H9 (cell line): ENCODE data around the gene ZNF628. TPM values are rescaled to one million over a fixed set of nuclear protein-coding genes. Genes with fewer than 3 reads are reported as not detected.

ENCODE experiments used
- DNase-seq: peaks from one replicate; pipeline ENCODE4 v3.0.0-alpha.2; 2017
- H2AFZ ChIP-seq: one replicate; pipeline ENCODE4 v1.6.1; 2013; ENCODE audit warnings: mild to moderate bottlenecking, low read length, control low read depth, moderate library complexity
- H2AK5ac ChIP-seq: 2 replicates; pipeline ENCODE4 v1.6.1; 2013; ENCODE audit warnings: low read length, control low read depth, mixed read lengths; ENCODE audit not compliant: insufficient read length
- H2BK120ac ChIP-seq: one replicate; pipeline ENCODE4 v1.6.1; 2013; ENCODE audit warnings: low read depth, mild to moderate bottlenecking, low read length, control low read depth, inconsistent platforms; ENCODE audit not compliant: poor library complexity, severe bottlenecking
- H2BK12ac ChIP-seq: 2 replicates; pipeline ENCODE4 v1.6.1; 2013; ENCODE audit warnings: low read length, control low read depth, mixed read lengths, low read depth; ENCODE audit not compliant: insufficient read length
- H2BK15ac ChIP-seq: 2 replicates; pipeline ENCODE4 v1.6.1; 2013; ENCODE audit warnings: low read depth, low read length, control low read depth
- H2BK20ac ChIP-seq: one replicate; pipeline ENCODE4 v1.6.1; 2013; ENCODE audit warnings: low read depth, mild to moderate bottlenecking, low read length, control low read depth, inconsistent platforms; ENCODE audit not compliant: poor library complexity, severe bottlenecking
- H2BK5ac ChIP-seq: 2 replicates; pipeline ENCODE4 v1.6.1; 2013; ENCODE audit warnings: low read length, control low read depth, mixed read lengths; ENCODE audit not compliant: insufficient read length
- H3K14ac ChIP-seq: 2 replicates; pipeline ENCODE4 v1.6.1; 2013; ENCODE audit warnings: low read length, control low read depth; ENCODE audit not compliant: insufficient read depth
- H3K18ac ChIP-seq: 2 replicates; pipeline ENCODE4 v1.6.1; 2013; ENCODE audit warnings: low read depth, mild to moderate bottlenecking, mixed read lengths, low read length, control low read depth; ENCODE audit not compliant: insufficient read length
- H3K23ac ChIP-seq: 2 replicates; pipeline ENCODE4 v1.6.1; 2013; ENCODE audit warnings: low read length, control low read depth, mixed read lengths, low read depth; ENCODE audit not compliant: insufficient read length
- H3K23me2 ChIP-seq: 2 replicates; pipeline ENCODE4 v1.6.1; 2013; ENCODE audit warnings: low read depth, mild to moderate bottlenecking, mixed read lengths, low read length, control low read depth; ENCODE audit not compliant: insufficient read length, poor library complexity, severe bottlenecking
- H3K27ac ChIP-seq: 2 replicates; pipeline ENCODE4 v1.5.1; 2013; ENCODE audit warnings: low read length, control low read depth, mixed read lengths, low read depth; ENCODE audit not compliant: insufficient read length
- H3K27me3 ChIP-seq: 2 replicates; pipeline ENCODE4 v1.6.1; 2013; ENCODE audit warnings: low read length, control low read depth, inconsistent platforms; ENCODE audit not compliant: insufficient read depth
- H3K4ac ChIP-seq: 2 replicates; pipeline ENCODE4 v1.6.1; 2013; ENCODE audit warnings: low read depth, mild to moderate bottlenecking, control low read depth, inconsistent platforms, low read length, moderate library complexity
- H3K4me1 ChIP-seq: 2 replicates; pipeline ENCODE4 v1.6.1; 2013; ENCODE audit warnings: low read length, control low read depth, inconsistent platforms; ENCODE audit not compliant: insufficient read depth
- H3K4me2 ChIP-seq: 2 replicates; pipeline ENCODE4 v1.6.1; 2013; ENCODE audit warnings: low read length, control low read depth, mixed read lengths; ENCODE audit not compliant: insufficient read length, insufficient read depth
- H3K56ac ChIP-seq: 2 replicates; pipeline ENCODE4 v1.6.1; 2013; ENCODE audit warnings: low read depth, mild to moderate bottlenecking, mixed read lengths, low read length, control low read depth; ENCODE audit not compliant: insufficient read length
- H3K79me1 ChIP-seq: 2 replicates; pipeline ENCODE4 v1.6.1; 2013; ENCODE audit warnings: low read depth, mild to moderate bottlenecking, moderate library complexity, low read length, control low read depth, inconsistent platforms; ENCODE audit not compliant: insufficient read depth, poor library complexity, severe bottlenecking
- H3K79me2 ChIP-seq: 2 replicates; pipeline ENCODE4 v1.6.1; 2013; ENCODE audit warnings: low read length, control low read depth, inconsistent platforms; ENCODE audit not compliant: insufficient read depth
- H3K9ac ChIP-seq: 2 replicates; pipeline ENCODE4 v1.6.1; 2013; ENCODE audit warnings: low read length, control low read depth, mixed read lengths; ENCODE audit not compliant: insufficient read length; ENCODE audit errors: extremely low read depth
- H3K9me3 ChIP-seq: one replicate; pipeline ENCODE4 v1.6.1; 2013; ENCODE audit warnings: low read depth, low read length, inconsistent platforms; ENCODE audit not compliant: control insufficient read depth
- H3T11ph ChIP-seq: one replicate; pipeline ENCODE4 v1.6.1; 2013; ENCODE audit warnings: mild to moderate bottlenecking, low read length, control low read depth, inconsistent platforms
- H4K20me1 ChIP-seq: one replicate; pipeline ENCODE4 v1.6.1; 2013; ENCODE audit not compliant: control insufficient read depth, insufficient read length, insufficient read depth
- H4K5ac ChIP-seq: 2 replicates; pipeline ENCODE4 v1.6.1; 2013; ENCODE audit warnings: low read depth, mild to moderate bottlenecking, mixed read lengths, low read length, control low read depth; ENCODE audit not compliant: insufficient read length
- H4K8ac ChIP-seq: replicated peaks from 2 replicates; pipeline ENCODE4 v1.6.1; 2013; ENCODE audit warnings: low read length, control low read depth, mixed read lengths, low read depth; ENCODE audit not compliant: insufficient read length
- H4K91ac ChIP-seq: 2 replicates; pipeline ENCODE4 v1.6.1; 2013; ENCODE audit warnings: low read depth, mild to moderate bottlenecking, moderate library complexity, mixed read lengths, low read length, control low read depth; ENCODE audit not compliant: insufficient read length
- H3K27ac Mint-ChIP-seq, 3 experiments: 2 replicates in 2 of 3; 3 replicates in 1 of 3; pipeline ENCODE4 v1.8.0; 2020 to 2021; ENCODE audit warnings: mixed read lengths in 3 of 3, mild to moderate bottlenecking in 1 of 3, moderate library complexity in 1 of 3
- H3K27me3 Mint-ChIP-seq: 2 replicates; pipeline ENCODE4 v1.8.0; 2021; ENCODE audit warnings: low read depth, mild to moderate bottlenecking, moderate library complexity, mixed read lengths
- H3K36me3 Mint-ChIP-seq, 3 experiments: 2 replicates in 2 of 3; 3 replicates in 1 of 3; pipeline ENCODE4 v1.8.0; 2020 to 2021; ENCODE audit warnings: low read depth in 3 of 3, mixed read lengths in 3 of 3; ENCODE audit not compliant: insufficient read depth in 1 of 3
- H3K4me1 Mint-ChIP-seq, 2 experiments: 2 replicates each; pipeline ENCODE4 v1.8.0; 2020; ENCODE audit warnings: mixed read lengths in 2 of 2
- H3K4me3 Mint-ChIP-seq, 2 experiments: 2 replicates in 1 of 2; 3 replicates in 1 of 2; pipeline ENCODE4 v1.8.0; 2020 to 2021; ENCODE audit warnings: mild to moderate bottlenecking in 2 of 2, mixed read lengths in 2 of 2, moderate library complexity in 1 of 2
- H3K9me3 Mint-ChIP-seq, 2 experiments: 2 replicates in 1 of 2; 3 replicates in 1 of 2; pipeline ENCODE4 v1.8.0; 2020; ENCODE audit warnings: mild to moderate bottlenecking in 2 of 2, mixed read lengths in 2 of 2, moderate library complexity in 1 of 2
- WGBS: extraction: QIAGEN DNeasy Blood & Tissue Kit; methylation state at CpG from one replicate; pipeline ENCODE4 v1.1.7; 2013; ENCODE audit warnings: missing lambda C conversion rate, low lambda C conversion rate, mixed read lengths; ENCODE audit not compliant: insufficient read length; ENCODE audit errors: extremely low coverage; 5-methylcytosine and 5-hydroxymethylcytosine counted together
- total RNA-seq: library from RNA; stranded (reverse); gene quantifications from 2 replicates; pipeline ENCODE4 v1.2.1, GENCODE V29; 2021
- TF ChIP-seq, protein P1 (sequence below): fragments of 200-600 bp; sonication (generic); conservative IDR thresholded peaks from 3 replicates; pipeline ENCODE4 v1.8.0; 2021; ENCODE audit warnings: antibody characterized with exemption, mild to moderate bottlenecking

ZNF628 gene
- total RNA-seq, 1 experiment from 2014 or later = 16.6 TPM

DNA sequence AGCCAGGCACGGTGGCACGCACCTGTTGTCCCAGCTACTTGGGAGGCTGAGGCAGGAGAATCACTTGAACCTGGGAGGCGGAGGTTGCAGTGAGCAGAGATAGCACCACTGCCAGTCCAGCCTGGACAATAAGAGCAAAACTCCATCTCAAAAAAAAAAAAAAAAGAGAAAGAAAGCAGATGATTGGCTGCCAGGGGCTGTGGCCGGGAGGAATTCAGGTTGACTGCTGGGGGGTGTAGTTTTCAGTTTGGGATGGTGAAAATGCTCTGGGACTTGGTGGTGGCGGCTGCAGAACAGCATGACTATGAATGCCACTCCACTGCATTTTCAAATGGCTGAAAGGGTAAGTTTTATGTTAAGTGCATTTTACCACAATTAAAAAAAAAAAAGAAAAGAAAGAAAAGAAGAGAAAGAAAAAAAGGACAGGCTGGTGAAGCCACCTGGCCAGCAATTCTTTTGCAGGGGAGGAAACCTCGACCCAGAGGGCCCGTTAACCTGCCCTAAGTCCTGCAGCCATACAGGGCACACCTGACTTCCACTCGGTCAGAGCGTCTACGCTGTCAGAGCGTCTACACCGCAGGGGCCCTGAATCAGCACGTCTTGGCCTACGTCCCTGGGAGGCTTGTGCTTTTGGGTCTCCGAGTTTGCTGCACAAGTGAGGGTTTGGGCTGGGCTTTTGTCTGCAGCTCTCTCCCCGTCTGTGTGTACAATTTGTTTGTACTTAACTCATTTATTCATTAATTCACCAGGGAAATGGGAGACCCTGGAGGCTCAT is 18.5 kb upstream of the ZNF628 start:
- H3K56ac ChIP-seq = no peak overlapping the region
- no peak overlapping the region for H4K91ac ChIP-seq
- no peak overlapping the region for H3K14ac ChIP-seq
- H3K23me2 ChIP-seq = peaks cover 5% of the 10 kb centered on the region
- H4K5ac ChIP-seq = no peak overlapping the region
- TF ChIP-seq, protein P1, sequence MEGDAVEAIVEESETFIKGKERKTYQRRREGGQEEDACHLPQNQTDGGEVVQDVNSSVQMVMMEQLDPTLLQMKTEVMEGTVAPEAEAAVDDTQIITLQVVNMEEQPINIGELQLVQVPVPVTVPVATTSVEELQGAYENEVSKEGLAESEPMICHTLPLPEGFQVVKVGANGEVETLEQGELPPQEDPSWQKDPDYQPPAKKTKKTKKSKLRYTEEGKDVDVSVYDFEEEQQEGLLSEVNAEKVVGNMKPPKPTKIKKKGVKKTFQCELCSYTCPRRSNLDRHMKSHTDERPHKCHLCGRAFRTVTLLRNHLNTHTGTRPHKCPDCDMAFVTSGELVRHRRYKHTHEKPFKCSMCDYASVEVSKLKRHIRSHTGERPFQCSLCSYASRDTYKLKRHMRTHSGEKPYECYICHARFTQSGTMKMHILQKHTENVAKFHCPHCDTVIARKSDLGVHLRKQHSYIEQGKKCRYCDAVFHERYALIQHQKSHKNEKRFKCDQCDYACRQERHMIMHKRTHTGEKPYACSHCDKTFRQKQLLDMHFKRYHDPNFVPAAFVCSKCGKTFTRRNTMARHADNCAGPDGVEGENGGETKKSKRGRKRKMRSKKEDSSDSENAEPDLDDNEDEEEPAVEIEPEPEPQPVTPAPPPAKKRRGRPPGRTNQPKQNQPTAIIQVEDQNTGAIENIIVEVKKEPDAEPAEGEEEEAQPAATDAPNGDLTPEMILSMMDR = no peak
- H3K27ac ChIP-seq = no peak overlapping the region
- H2BK15ac ChIP-seq = no peak overlapping the region
- no peaks in the 10 kb centered on the region for H3K27me3 ChIP-seq
- DNase-seq = no peak
- H2BK5ac ChIP-seq = no peak overlapping the region
- Mint-ChIP-seq H3K27ac (no peak overlapping the region), H3K4me3 (no peak overlapping the region; a peak in 1 of 5 replicates), H3K36me3 (peaks cover 16 to 18% (median 18%) of the 10 kb centered on the region in 3 experiments), H3K4me1 (peaks cover 13 to 32% of the 10 kb centered on the region in 2 experiments), H3K27me3 (peaks cover 3% of the 10 kb centered on the region), H3K9me3 (peaks cover 0 to 3% of the 10 kb centered on the region in 2 experiments; a peak in 1 of 5 replicates)
- no peak overlapping the region for H3K4ac ChIP-seq
- H3K4me2 ChIP-seq = no peak overlapping the region
- H3K4me1 ChIP-seq = peaks cover 5% of the 10 kb centered on the region; the same call in 1 of the 2 replicates
- WGBS = no CpG with 5 or more reads among the region's 16 CpGs
- H2BK120ac ChIP-seq = no peak overlapping the region
- H2BK20ac ChIP-seq = no peak overlapping the region
- H2BK12ac ChIP-seq = no peak overlapping the region
- H3K9ac ChIP-seq = no peak overlapping the region
- H3K79me1 ChIP-seq = no peaks in the 10 kb centered on the region
- H3K9me3 ChIP-seq = no peaks in the 10 kb centered on the region
- no peak overlapping the region for H3K18ac ChIP-seq
- H2AFZ ChIP-seq = no peak overlapping the region
- no peak overlapping the region for H3K23ac ChIP-seq
- no peak overlapping the region for H3T11ph ChIP-seq
- H2AK5ac ChIP-seq = no peak overlapping the region
- H4K8ac ChIP-seq = no peak overlapping the region
- 0 out of 2 replicates have a peak, but pooled peaks cover 4% of the 10 kb centered on the region for H3K79me2 ChIP-seq
- no peaks in the 10 kb centered on the region for H4K20me1 ChIP-seq
